Endothelial cell (in vitro differentiated cells): ENCODE results near the gene FGF19. TPM values are rescaled to one million over a fixed set of nuclear protein-coding genes. Genes with fewer than 3 reads are reported as not detected.

Experiments used
- DNase-seq: peaks from one replicate; pipeline ENCODE4 v3.0.0; 2021; ENCODE audit warnings: low spot score
- H3K27ac Mint-ChIP-seq: one replicate; pipeline ENCODE4 v1.8.0; 2021; ENCODE audit warnings: mixed read lengths, inconsistent platforms; ENCODE audit not compliant: unreplicated experiment
- H3K27me3 Mint-ChIP-seq: one replicate; pipeline ENCODE4 v1.8.0; 2021; ENCODE audit warnings: mild to moderate bottlenecking, moderate library complexity, mixed read lengths, inconsistent platforms; ENCODE audit not compliant: unreplicated experiment
- H3K36me3 Mint-ChIP-seq: one replicate; pipeline ENCODE4 v1.8.0; 2021; ENCODE audit warnings: mild to moderate bottlenecking, low read depth, mixed read lengths, inconsistent platforms; ENCODE audit not compliant: unreplicated experiment
- H3K4me1 Mint-ChIP-seq: one replicate; pipeline ENCODE4 v1.8.0; 2021; ENCODE audit warnings: mild to moderate bottlenecking, mixed read lengths, inconsistent platforms; ENCODE audit not compliant: unreplicated experiment
- H3K4me3 Mint-ChIP-seq: one replicate; pipeline ENCODE4 v1.8.0; 2021; ENCODE audit warnings: mild to moderate bottlenecking, mixed read lengths, inconsistent platforms; ENCODE audit not compliant: unreplicated experiment
- H3K9me3 Mint-ChIP-seq: one replicate; pipeline ENCODE4 v1.8.0; 2021; ENCODE audit warnings: mixed read lengths, inconsistent platforms; ENCODE audit not compliant: unreplicated experiment
- CTCF ChIP-seq: fragments of 200-600 bp; sonication (generic); IDR thresholded peaks from one replicate; pipeline ENCODE4 v1.5.0; 2021; ENCODE audit warnings: antibody characterized with exemption; ENCODE audit not compliant: unreplicated experiment
- total RNA-seq: library from RNA; stranded (reverse); fragmentation: NEBNext Ultra II Directional; extraction: Animal tissue kit (Norgen Biotek cat#: 25700); gene quantifications from one replicate; pipeline ENCODE4 v1.2.1, GENCODE V29; 2021; ENCODE audit not compliant: unreplicated experiment

FGF19 gene
- total RNA-seq, 1 donor from 2014 or later = not detected

GRCh38 chr11:69721106-69721505 is 17.3 kb upstream of the FGF19 start:
- no peaks in the 10 kb centered on the region for H3K4me1 Mint-ChIP-seq
- no peak for DNase-seq
- H3K36me3 Mint-ChIP-seq = no peaks in the 10 kb centered on the region
- H3K9me3 Mint-ChIP-seq = no peaks in the 10 kb centered on the region
- H3K27ac Mint-ChIP-seq = no peak overlapping the region
- no peak for TF ChIP-seq CTCF
- H3K4me3 Mint-ChIP-seq = no peak overlapping the region
- peaks cover 2% of the 10 kb centered on the region for H3K27me3 Mint-ChIP-seq

GRCh38 chr11:69718912-69719311 is 15.1 kb upstream of the FGF19 start:
- H3K4me1 Mint-ChIP-seq = no peaks in the 10 kb centered on the region
- H3K4me3 Mint-ChIP-seq = no peak overlapping the region
- no peak for DNase-seq
- H3K27me3 Mint-ChIP-seq = peaks cover 2% of the 10 kb centered on the region
- no peaks in the 10 kb centered on the region for H3K9me3 Mint-ChIP-seq
- no peak for TF ChIP-seq CTCF
- H3K36me3 Mint-ChIP-seq = no peaks in the 10 kb centered on the region
- no peak overlapping the region for H3K27ac Mint-ChIP-seq

- no peak overlapping the region for H3K4me3 Mint-ChIP-seq
- TF ChIP-seq CTCF = peak; percentile 76
- H3K27me3 Mint-ChIP-seq = peaks cover 2% of the 10 kb centered on the region
- H3K36me3 Mint-ChIP-seq = no peaks in the 10 kb centered on the region
- no peak overlapping the region for H3K27ac Mint-ChIP-seq
- peak; percentile 79 for DNase-seq
- H3K4me1 Mint-ChIP-seq = no peaks in the 10 kb centered on the region
- H3K9me3 Mint-ChIP-seq = no peaks in the 10 kb centered on the region
Measured at GRCh38 chr11:69718147-69718546, 14.3 kb upstream of the FGF19 start.

- H3K4me3 Mint-ChIP-seq = no peak overlapping the region
- no peak overlapping the region for H3K27ac Mint-ChIP-seq
- H3K36me3 Mint-ChIP-seq = no peaks in the 10 kb centered on the region
- no peak for TF ChIP-seq CTCF
- H3K9me3 Mint-ChIP-seq = no peaks in the 10 kb centered on the region
- no peak for DNase-seq
- H3K4me1 Mint-ChIP-seq = no peaks in the 10 kb centered on the region
- H3K27me3 Mint-ChIP-seq = peaks cover 2% of the 10 kb centered on the region
Measured at GRCh38 chr11:69716891-69717747, 13.3 kb upstream of the FGF19 start.

- Mint-ChIP-seq H3K27me3 (peaks cover 2% of the 10 kb centered on the region), H3K4me3 (no peak overlapping the region), H3K4me1 (no peaks in the 10 kb centered on the region), H3K27ac (no peak overlapping the region), H3K36me3 (no peaks in the 10 kb centered on the region), H3K9me3 (no peaks in the 10 kb centered on the region)
- no peak for TF ChIP-seq CTCF
- DNase-seq = no peak
Measured at GRCh38 chr11:69716099-69716498, 12.3 kb upstream of the FGF19 start.
